Keratinocyte (primary cell): Measurements from ENCODE around the gene DUSP16. TPM values are rescaled to one million over a fixed set of nuclear protein-coding genes. Genes with fewer than 3 reads are reported as not detected.

Source experiments
- DNase-seq: peaks from one replicate; pipeline ENCODE4 v3.0.0-alpha.2; 2011; ENCODE audit warnings: low read depth, missing footprints, low spot score
- FAIRE-seq: peaks from 2 replicates; lab custom pipeline; 2011; peaks lifted over from hg19 to GRCh38; lab: Jason Lieb, UNC
- H2AFZ ChIP-seq: 2 replicates; pipeline ENCODE4 v1.6.0; 2012; ENCODE audit warnings: low read length, control low read depth, inconsistent platforms; ENCODE audit not compliant: control insufficient read depth
- H3K27ac ChIP-seq: 2 replicates; pipeline ENCODE4 v1.5.1; 2011; ENCODE audit warnings: low read length; ENCODE audit not compliant: control insufficient read depth, insufficient read depth
- H3K27me3 ChIP-seq: 3 replicates; pipeline ENCODE4 v1.6.0; 2011; ENCODE audit warnings: low read length; ENCODE audit not compliant: control insufficient read depth, insufficient read depth; ENCODE audit errors: extremely low read depth
- H3K36me3 ChIP-seq, 2 experiments: 2 replicates in 1 of 2; 3 replicates in 1 of 2; pipeline ENCODE4 v1.5.1; 2011; ENCODE audit warnings: low read length in 2 of 2, mild to moderate bottlenecking in 1 of 2; ENCODE audit not compliant: control insufficient read depth in 2 of 2, insufficient read depth in 2 of 2; ENCODE audit errors: extremely low read depth in 1 of 2
- H3K4me1 ChIP-seq: 3 replicates; pipeline ENCODE4 v1.5.1; 2011; ENCODE audit warnings: low read length; ENCODE audit not compliant: control insufficient read depth, insufficient read depth; ENCODE audit errors: extremely low read depth
- H3K4me2 ChIP-seq: 3 replicates; pipeline ENCODE4 v1.6.0; 2011; ENCODE audit warnings: low read depth, low read length; ENCODE audit not compliant: control insufficient read depth, insufficient read depth; ENCODE audit errors: extremely low read depth
- H3K4me3 ChIP-seq, 3 experiments: fragments of 200-600 bp in 1 of 3; sonication (generic) in 1 of 3; 2 replicates in 2 of 3; 3 replicates in 1 of 3; pipeline ENCODE4 v1.5.1; 2011 to 2016; ENCODE audit warnings: low read length in 3 of 3, mild to moderate bottlenecking in 3 of 3, control low read depth in 2 of 3, inconsistent platforms in 1 of 3, low read depth in 1 of 3, mixed read lengths in 1 of 3, mixed run types in 1 of 3, moderate library complexity in 1 of 3; ENCODE audit not compliant: control insufficient read depth in 2 of 3, insufficient read depth in 2 of 3; ENCODE audit errors: extremely low read depth in 1 of 3
- H3K79me2 ChIP-seq: 2 replicates; pipeline ENCODE4 v1.6.0; 2012; ENCODE audit warnings: low read length; ENCODE audit not compliant: control insufficient read depth, insufficient read depth
- H3K9ac ChIP-seq: 3 replicates; pipeline ENCODE4 v1.6.0; 2011; ENCODE audit warnings: low read length; ENCODE audit not compliant: control insufficient read depth, insufficient read depth; ENCODE audit errors: extremely low read depth
- H3K9me1 ChIP-seq: 3 replicates; pipeline ENCODE4 v1.6.0; 2011; ENCODE audit warnings: low read length; ENCODE audit not compliant: control insufficient read depth, insufficient read depth; ENCODE audit errors: extremely low read depth
- H3K9me3 ChIP-seq: 2 replicates; pipeline ENCODE4 v1.5.1; 2012; ENCODE audit warnings: low read depth, low read length; ENCODE audit not compliant: control insufficient read depth
- H4K20me1 ChIP-seq: 3 replicates; pipeline ENCODE4 v1.6.0; 2011; ENCODE audit warnings: low read length; ENCODE audit not compliant: control insufficient read depth, insufficient read depth; ENCODE audit errors: extremely low read depth
- EZH2 ChIP-seq: IDR thresholded peaks from one replicate; pipeline ENCODE4 v1.6.1; 2012; ENCODE audit warnings: inconsistent platforms, mild to moderate bottlenecking, low read length, moderate library complexity
- dilution Hi-C: fragments of 300-500 bp; cut with MboI; formaldehyde crosslinking; loops from one replicate; pipeline ENCODE4 v1.7.0; 2020; ENCODE audit warnings: low sequenced_read_pairs; ENCODE audit not compliant: extremely low pct_ligation_motif_present
- polyA plus RNA-seq, 5 experiments: library from polyadenylated mRNA; depleted of rRNA in 3 of 5; stranded (reverse) in 3 of 5; stranded (forward) in 1 of 5; unstranded in 1 of 5; fragments of >200 nt; gene quantifications; 1 replicate in 1 of 5; 2 replicates in 3 of 5; 3 replicates in 1 of 5; pipeline versions ENCODE4 v1.2.1 to v1.2.3, GENCODE V29; 2011 to 2012; ENCODE audit warnings: missing spikeins in 2 of 5, low read depth in 1 of 5, low replicate concordance in 1 of 5
- TF ChIP-seq, protein P1 (sequence below), 3 experiments: IDR thresholded peaks in 1 of 3; conservative IDR thresholded peaks in 1 of 3; optimal IDR thresholded peaks in 1 of 3; 2 replicates in 2 of 3; 3 replicates in 1 of 3; pipeline versions ENCODE3 to v1.5.1; 2011; ENCODE audit warnings: low read length in 3 of 3, mild to moderate bottlenecking in 3 of 3, moderate library complexity in 2 of 3, control low read depth in 1 of 3, inconsistent platforms in 1 of 3; ENCODE audit not compliant: insufficient read depth in 2 of 3; ENCODE audit errors: extremely low read depth in 1 of 3

The DUSP16 gene
- polyA plus RNA-seq, 1 donor (not counting 4 experiments of a cell fraction or from before 2014, with no cell fraction given): 9.3 TPM

- dilution Hi-C loops: no loop called here
- DNase-seq (no peak), FAIRE-seq (no peak)
- Histone ChIP-seq H3K27ac (no peak overlapping the region), H2AFZ (no peak overlapping the region), H4K20me1 (no peaks in the 10 kb centered on the region), H3K4me2 (no peak overlapping the region), H3K4me1 (peaks cover 14% of the 10 kb centered on the region), H3K27me3 (no peaks in the 10 kb centered on the region), H3K9ac (no peak overlapping the region), H3K9me3 (no peaks in the 10 kb centered on the region), H3K36me3 (no peaks in the 10 kb centered on the region), H3K9me1 (no peaks in the 10 kb centered on the region), H3K4me3 (no peak overlapping the region), H3K79me2 (no peaks in the 10 kb centered on the region)
- no peak for TF ChIP-seq EZH2
- TF ChIP-seq, protein P1, sequence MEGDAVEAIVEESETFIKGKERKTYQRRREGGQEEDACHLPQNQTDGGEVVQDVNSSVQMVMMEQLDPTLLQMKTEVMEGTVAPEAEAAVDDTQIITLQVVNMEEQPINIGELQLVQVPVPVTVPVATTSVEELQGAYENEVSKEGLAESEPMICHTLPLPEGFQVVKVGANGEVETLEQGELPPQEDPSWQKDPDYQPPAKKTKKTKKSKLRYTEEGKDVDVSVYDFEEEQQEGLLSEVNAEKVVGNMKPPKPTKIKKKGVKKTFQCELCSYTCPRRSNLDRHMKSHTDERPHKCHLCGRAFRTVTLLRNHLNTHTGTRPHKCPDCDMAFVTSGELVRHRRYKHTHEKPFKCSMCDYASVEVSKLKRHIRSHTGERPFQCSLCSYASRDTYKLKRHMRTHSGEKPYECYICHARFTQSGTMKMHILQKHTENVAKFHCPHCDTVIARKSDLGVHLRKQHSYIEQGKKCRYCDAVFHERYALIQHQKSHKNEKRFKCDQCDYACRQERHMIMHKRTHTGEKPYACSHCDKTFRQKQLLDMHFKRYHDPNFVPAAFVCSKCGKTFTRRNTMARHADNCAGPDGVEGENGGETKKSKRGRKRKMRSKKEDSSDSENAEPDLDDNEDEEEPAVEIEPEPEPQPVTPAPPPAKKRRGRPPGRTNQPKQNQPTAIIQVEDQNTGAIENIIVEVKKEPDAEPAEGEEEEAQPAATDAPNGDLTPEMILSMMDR (optimal IDR thresholded peaks at IDR 0.05 in 1 of 3, IDR thresholded peaks at IDR 0.05 in 1 of 3, conservative IDR thresholded peaks at IDR 0.05 in 1 of 3; ENCODE audit: extremely low read depth in 1 of 3, insufficient read depth in 2 of 3, low read length in 3 of 3): no peak
Observed at GRCh38 chr12:12528361-12529270, 34.0 kb downstream of the DUSP16 start.

- Histone ChIP-seq H3K9me3 (no peaks in the 10 kb centered on the region), H3K4me2 (no peak overlapping the region), H3K36me3 (no peaks in the 10 kb centered on the region), H3K79me2 (no peaks in the 10 kb centered on the region), H3K4me3 (no peak overlapping the region), H2AFZ (no peak overlapping the region), H3K27me3 (no peaks in the 10 kb centered on the region), H3K4me1 (peaks cover 7% of the 10 kb centered on the region), H3K27ac (no peak overlapping the region), H4K20me1 (no peaks in the 10 kb centered on the region), H3K9me1 (no peaks in the 10 kb centered on the region), H3K9ac (no peak overlapping the region)
- no peak for DNase-seq
- dilution Hi-C loops: no loop called here
- no peak for TF ChIP-seq EZH2
- TF ChIP-seq, protein P1 (optimal IDR thresholded peaks at IDR 0.05 in 1 of 3, IDR thresholded peaks at IDR 0.05 in 1 of 3, conservative IDR thresholded peaks at IDR 0.05 in 1 of 3; ENCODE audit: extremely low read depth in 1 of 3, insufficient read depth in 2 of 3, low read length in 3 of 3): no peak
- no peak for FAIRE-seq
Observed at GRCh38 chr12:12527820-12528296, 34.8 kb downstream of the DUSP16 start.
